CMK (cell line): ENCODE results near the gene MARK3.

Experiments
- DNase-seq: peaks from one replicate; pipeline ENCODE4 v3.0.0-alpha.2; 2010; ENCODE audit warnings: low read depth

Gene MARK3

DNA sequence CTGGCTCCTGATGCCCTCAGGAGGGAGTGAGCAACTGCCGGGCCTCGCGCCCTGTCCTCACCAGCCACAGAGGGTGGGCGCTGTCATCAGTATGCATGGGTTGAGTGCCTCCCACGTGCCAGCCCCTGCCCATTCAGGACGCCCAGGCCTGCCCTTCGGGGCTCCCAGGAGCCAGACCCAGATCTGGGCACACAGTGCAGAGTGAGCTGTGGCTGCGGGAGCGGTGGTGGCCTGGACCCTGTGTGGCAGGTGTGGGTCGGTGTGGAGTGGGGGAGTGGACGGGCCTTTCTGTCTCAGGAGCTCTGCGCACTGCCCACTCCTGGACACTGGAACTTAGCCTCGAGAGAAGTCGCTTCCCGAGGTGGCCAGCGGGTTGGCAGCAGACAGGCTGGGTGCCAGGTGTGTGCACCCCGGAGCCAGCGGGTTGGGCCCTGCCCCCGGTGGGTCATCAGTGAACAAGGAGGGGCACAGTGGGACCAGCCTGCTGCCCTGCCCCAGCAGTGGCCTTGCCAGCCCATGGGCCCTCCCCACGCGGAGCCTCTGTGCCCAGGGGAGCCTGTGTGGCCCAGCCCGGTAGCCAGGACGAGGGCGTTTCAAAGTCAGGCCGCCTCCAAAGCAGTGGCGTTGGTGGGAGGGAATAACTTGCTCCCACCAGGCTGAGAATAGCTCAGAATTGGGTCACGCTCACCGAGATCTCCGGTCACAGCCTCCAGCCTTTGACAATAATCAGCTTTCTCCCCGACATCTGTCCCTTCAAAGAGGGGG, 153.3 kb downstream of the MARK3 start:
- no peak for DNase-seq

GRCh38 chr14:103539056-103539825, 154.0 kb downstream of the MARK3 start:
- no peak for DNase-seq

DNA sequence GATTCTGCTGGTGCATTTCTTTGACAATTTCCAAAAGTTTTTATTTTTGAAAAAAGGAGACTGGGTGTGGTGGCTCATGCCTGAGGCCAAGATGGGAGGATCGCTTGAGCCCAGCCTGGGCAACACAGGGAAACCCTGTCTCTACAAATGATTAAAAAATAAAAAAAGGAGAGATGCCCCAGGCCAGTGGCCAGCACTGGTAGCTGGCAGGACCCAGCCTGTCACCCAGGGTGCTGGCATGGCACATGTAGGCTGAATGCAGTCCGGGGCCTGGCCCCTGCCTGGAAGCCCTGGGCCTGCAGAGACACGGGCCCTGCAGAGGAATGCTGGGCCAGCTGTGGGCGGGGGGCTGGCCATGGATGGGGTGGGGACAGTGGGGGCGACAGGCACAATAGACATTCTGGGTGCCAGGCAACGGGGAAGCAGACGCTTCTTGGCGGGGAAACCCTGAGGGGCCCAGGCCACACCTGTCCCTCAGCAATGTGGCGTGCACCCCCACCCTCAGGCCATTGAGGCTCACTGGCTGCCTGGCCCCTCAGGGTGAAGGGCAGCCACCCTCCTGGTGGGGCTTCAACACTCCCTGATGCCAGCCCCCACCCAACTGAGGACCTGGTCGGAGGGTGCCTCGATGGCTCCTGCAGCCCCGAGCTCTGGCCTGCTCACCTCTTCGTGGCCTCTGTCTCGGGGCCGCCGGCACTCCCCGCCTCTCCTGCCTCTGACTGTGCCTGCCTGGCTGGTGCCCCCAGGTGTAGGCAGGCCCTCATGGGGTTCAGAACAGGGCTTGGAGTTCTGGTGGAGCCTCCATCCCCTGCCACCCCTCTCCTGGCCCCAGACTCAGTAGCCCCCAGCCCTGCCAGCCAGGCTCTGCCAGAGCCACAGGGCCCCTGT, 155.8 kb downstream of the MARK3 start:
- DNase-seq, result no peak

DNA sequence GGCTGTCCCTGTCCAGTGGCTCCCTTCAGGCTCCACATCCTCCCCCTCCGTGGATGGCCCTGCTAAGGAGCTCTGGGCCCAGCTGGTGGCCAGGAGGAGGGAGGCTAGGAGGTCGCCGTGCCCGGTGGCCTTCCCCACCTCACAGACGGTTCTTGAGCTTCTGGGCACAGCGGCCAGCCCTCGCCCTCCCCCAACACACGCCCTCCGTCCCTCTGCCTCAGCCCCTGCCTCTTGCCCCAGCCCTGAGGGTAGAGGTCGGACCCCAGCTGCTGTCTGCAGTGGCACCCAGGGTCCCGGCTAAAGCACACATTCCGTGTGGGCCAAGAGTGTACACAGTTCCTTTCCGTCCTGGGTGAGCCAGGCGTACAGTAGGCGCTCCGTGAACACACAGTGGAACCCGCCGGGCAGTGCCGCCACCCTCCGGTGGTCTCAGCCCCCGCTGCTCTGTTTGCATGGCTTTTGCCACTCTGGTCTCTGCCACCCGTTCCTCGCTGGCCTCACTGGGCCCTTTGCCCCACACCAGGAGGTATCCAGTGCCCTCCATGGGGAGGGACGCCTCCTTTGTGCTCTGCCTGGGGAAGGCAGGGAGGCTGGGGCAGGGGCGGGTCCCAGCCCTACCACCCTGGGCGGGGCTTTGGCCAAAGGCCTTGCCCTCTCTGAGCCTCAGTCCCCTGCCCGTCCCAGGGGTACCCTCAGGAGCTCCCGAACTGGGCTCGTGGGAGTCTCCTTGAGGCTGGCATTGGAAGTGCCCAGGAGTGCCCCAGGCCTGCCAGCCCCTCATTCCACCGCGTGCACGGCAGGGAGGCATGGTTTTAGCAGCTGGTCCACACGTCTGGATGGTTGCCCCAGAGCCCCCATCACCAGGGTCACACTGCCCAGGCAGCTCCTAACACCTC, 156.7 kb downstream of the MARK3 start:
- no peak for DNase-seq

DNA sequence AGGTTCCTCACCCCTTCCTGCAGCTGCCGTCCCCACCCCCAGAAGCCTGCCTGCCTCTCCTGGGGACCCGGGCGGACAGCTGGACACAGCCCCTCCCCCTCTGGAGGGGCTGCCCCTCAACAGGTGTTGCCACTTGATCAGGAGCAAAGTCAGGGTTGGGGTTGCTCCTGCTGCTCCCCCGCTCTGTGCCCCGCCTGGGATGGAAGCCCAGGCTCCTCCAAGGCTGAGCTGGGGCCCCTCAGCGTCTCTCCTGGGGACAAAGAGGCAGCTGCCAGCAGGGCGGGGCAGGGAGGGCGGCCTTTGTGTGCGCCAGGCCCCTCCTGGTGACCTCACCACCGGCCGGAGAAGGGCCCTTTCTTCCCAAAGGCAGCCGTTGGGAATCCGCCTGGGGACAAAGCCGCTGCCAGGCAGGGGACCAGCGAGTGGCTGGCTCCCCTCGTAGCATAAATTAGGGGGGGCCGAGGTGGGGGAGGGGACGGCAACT, 157.4 kb downstream of the MARK3 start:
- no peak for DNase-seq

DNA sequence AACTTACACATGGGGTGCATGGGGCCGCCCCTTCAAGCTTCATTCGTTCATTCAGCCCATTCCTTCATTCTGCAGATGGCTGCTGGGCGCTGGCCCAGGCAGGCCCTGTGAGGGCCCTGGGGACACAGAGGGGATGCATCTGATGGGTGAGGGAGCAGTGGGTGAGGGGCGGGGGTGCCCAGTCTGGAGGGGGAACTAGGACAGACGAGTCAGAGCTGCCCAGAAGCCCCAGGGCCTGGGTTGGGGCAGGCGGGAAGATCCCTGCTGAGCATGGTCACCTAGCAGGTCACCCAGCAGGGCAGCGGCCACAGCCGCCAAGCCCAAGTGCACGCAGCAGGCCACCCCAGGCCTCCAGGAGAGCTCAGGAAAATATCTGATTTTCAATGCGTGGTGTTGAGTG, 157.9 kb downstream of the MARK3 start:
- DNase-seq, result no peak

GRCh38 chr14:103543721-103544387, 158.6 kb downstream of the MARK3 start:
- DNase-seq, result no peak

GRCh38 chr14:103544388-103545218, 159.4 kb downstream of the MARK3 start:
- no peak for DNase-seq

GRCh38 chr14:103545219-103545914, 160.2 kb downstream of the MARK3 start:
- DNase-seq, result no peak

GRCh38 chr14:103545915-103546651, 160.9 kb downstream of the MARK3 start:
- no peak for DNase-seq

GRCh38 chr14:103546652-103547454, 161.6 kb downstream of the MARK3 start:
- DNase-seq, result no peak

DNA sequence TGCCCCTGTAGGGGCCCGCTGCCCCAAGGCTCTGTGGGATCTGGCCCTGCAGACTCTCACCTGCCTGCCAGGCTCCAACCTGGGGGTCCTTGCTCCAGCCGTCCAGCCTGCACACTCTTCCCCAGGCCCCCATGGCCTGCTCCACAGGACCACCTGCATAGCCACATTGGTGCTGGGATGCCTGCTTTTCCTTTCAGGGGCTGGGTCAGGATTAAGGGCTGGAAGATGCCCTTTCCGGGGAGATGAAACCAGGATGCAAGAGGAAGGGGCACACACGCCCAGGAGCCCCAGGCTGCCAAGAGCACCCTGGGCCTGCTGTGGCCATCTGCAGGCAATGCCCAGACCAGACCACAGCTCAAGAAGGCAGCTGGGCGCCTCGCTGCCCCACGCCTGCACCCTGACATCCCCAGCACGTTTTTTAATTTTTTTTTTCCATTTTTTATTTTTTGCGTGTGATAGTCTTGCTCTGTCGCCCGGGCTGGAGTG, 162.3 kb downstream of the MARK3 start:
- DNase-seq, result no peak

DNA sequence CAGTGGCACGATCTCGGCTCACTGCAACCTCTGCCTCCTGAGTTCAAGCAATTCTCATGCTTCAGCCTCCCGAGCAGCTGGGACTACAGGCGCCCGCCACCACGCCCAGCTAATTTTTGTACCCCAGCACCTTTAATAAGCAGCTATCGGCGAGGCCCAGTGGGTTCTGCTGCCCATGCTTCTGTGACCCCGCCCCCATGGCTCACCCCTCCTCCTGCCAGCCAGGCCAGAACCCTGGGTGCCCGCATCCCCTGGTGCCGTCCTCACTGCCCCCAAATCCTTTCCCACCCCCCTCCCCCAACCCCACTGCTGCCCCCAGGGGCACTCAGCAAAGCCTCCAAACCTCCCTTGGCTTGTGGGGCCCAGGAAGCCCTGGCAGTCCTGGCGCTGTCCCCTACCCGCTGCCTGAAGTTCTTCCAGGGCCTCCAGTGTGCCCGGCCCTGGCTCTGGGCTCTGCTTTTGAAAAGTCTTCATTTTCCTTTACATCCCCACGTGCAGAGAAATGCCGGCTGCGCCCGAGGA, 162.8 kb downstream of the MARK3 start:
- DNase-seq, result no peak

GRCh38 chr14:103548463-103549351, 163.5 kb downstream of the MARK3 start:
- DNase-seq, result no peak

- DNase-seq, result no peak
Observed at GRCh38 chr14:103549361-103550311, 164.4 kb downstream of the MARK3 start.
